GM18499 (cell line): ENCODE data around the gene STRA8.
A peak's percentile ranks its signal among the peaks of the same experiment; 100 is the strongest.
"Not testable (repeated sequence)": the region's sequence is repeated elsewhere in the genome, so short reads cannot be mapped to it uniquely, and the experiment has no call there.

Source experiments
- ATAC-seq: cut with Tn5 transposase; IDR thresholded peaks from one replicate; pipeline ENCODE4 v1.9.1; 2021; ENCODE audit warnings: moderate number of reproducible peaks; ENCODE audit not compliant: insufficient read depth, unreplicated experiment

The STRA8 gene

GRCh38 chr7:135201350-135201749 is 32.3 kb upstream of the STRA8 start:
- no peak for ATAC-seq

GRCh38 chr7:135204341-135204749 is 29.3 kb upstream of the STRA8 start:
- no peak for ATAC-seq

- ATAC-seq = no peak
These were observed 28.8 kb upstream of the STRA8 start for GRCh38 chr7:135204876-135205275.

- no peak for ATAC-seq
These were observed 27.8 kb upstream of the STRA8 start for GRCh38 chr7:135205850-135206249.

- peak; percentile 49 for ATAC-seq
These were observed 26.7 kb upstream of the STRA8 start for GRCh38 chr7:135206941-135207391.

- ATAC-seq = no peak
These were observed 26.1 kb upstream of the STRA8 start for GRCh38 chr7:135207406-135208101.

GRCh38 chr7:135208102-135208793 is 25.4 kb upstream of the STRA8 start:
- no peak for ATAC-seq

- ATAC-seq = no peak
These were observed 24.3 kb upstream of the STRA8 start for GRCh38 chr7:135209225-135209834.

- no peak for ATAC-seq
These were observed 22.8 kb upstream of the STRA8 start for GRCh38 chr7:135210888-135211178.

- peak; percentile 43 for ATAC-seq
These were observed 22.3 kb upstream of the STRA8 start, which contains the start of gene WDR91 for GRCh38 chr7:135211179-135211945. WDR91 (minus strand) TSS chr7:135211526; CDS start chr7:135211502, 24 bp downstream.

- ATAC-seq = not testable (repeated sequence)
These were observed 21.5 kb upstream of the STRA8 start for GRCh38 chr7:135211946-135212685.

GRCh38 chr7:135213831-135214230 is 19.8 kb upstream of the STRA8 start:
- ATAC-seq = no peak

GRCh38 chr7:135215180-135215579 is 18.5 kb upstream of the STRA8 start:
- ATAC-seq = no peak

GRCh38 chr7:135215698-135216097 is 17.9 kb upstream of the STRA8 start:
- ATAC-seq = no peak

- ATAC-seq = no peak
These were observed 15.8 kb upstream of the STRA8 start for GRCh38 chr7:135217645-135218509.

GRCh38 chr7:135224027-135224426 is 9.6 kb upstream of the STRA8 start:
- no peak for ATAC-seq

- no peak for ATAC-seq
These were observed 2.0 kb upstream of the STRA8 start for GRCh38 chr7:135231686-135232085.

- no peak for ATAC-seq
These were observed 1.6 kb upstream of the STRA8 start for GRCh38 chr7:135232087-135232486.

- ATAC-seq = no peak
These were observed 918 bp upstream of the STRA8 start for GRCh38 chr7:135232720-135233119.
